CD4-positive, alpha-beta T cell treated with Interleukin-4 for 4 hours (primary cell): Measurements from ENCODE around the gene COMP.
A peak's percentile ranks its signal among the peaks of the same experiment; 100 is the strongest.
"Not testable (repeated sequence)": the region's sequence is repeated elsewhere in the genome, so short reads cannot be mapped to it uniquely, and the experiment has no call there.

Experiments
- DNase-seq: peaks from one replicate; pipeline ENCODE4 v3.0.0-alpha.2; 2020

Gene COMP

GRCh38 chr19:18790566-18791314 lies at the start of gene COMP:
Gene COMP, minus strand, starts transcription at chr19:18791305. Its CDS starts 36 bp downstream, at chr19:18791269.
- DNase-seq: no peak

- DNase-seq: no peak
Measured at GRCh38 chr19:18840288-18841267, 49.5 kb upstream of the COMP start.

GRCh38 chr19:18839465-18840287 lies 48.6 kb upstream of the COMP start:
- no peak for DNase-seq

DNA sequence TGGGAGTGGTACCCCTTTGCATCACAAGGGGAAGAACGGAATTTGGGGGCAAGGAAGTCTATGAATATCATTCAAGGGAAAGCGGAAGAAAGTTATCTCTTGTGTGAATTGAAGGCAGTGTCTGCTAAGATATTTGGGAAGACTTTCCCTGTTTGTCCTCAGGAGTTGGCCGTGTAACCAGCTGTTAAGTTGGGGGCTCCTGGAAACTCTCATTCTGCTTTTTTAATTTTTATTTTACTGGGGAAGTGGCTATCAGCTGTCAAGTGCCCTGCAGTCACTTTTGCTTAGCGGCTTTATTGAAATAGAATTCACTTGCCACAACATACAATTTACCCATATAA lies 43.5 kb upstream of the COMP start:
- DNase-seq: no peak

DNA sequence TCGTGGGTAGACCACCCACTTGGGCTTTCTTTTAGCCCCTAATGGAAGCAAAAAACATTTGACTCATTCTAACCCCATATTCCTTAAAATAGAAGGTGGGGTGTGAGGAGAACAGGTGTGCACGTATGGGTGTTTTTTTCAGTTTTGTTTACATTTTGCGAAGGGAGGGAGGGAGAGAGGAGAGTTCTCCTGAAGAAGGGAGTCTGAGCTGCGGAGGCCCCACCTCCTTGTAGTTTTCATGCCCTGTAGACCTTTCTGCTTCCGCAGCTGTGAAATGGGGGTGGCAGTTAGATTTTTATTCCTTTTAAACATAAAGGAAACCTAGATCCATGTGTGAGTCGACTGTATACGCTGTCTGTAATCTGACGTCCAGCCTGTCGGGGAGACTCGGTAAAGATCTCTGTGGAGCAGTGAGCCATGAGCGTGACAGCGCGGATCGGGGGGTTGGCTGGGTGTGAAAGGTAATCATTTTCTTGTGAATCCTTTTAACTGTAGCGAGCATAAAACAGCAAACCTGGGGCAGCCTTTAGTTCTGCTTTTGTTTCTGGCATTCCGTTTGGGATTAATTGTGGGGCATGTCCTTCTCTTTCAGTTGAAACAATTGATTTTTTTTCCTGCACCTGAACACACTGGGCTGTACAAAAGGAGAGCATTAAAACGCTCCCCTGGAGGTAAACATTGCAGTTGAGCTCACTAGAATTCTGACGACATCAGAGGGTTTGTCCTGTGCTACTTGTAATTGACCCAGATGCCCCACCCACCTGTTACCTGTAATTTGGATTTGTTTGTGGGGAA lies 42.9 kb upstream of the COMP start:
- DNase-seq: peak; percentile 16

DNA sequence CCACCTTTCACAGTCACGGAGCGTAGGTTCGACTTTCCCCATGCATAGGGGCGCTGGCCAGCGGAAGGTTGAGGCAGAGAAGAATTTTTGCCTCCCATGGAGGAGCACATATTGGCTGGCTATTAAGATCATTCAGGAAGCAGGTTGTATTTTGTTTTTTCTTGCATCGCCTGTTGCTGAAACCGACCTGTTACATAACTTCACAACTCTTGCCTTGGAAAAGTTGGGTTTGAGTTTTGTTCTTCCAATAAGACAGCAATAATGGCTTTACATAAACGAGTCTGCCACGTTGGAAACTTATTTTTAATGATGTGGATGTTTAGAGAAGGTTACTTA lies 42.0 kb upstream of the COMP start:
- DNase-seq: no peak

DNA sequence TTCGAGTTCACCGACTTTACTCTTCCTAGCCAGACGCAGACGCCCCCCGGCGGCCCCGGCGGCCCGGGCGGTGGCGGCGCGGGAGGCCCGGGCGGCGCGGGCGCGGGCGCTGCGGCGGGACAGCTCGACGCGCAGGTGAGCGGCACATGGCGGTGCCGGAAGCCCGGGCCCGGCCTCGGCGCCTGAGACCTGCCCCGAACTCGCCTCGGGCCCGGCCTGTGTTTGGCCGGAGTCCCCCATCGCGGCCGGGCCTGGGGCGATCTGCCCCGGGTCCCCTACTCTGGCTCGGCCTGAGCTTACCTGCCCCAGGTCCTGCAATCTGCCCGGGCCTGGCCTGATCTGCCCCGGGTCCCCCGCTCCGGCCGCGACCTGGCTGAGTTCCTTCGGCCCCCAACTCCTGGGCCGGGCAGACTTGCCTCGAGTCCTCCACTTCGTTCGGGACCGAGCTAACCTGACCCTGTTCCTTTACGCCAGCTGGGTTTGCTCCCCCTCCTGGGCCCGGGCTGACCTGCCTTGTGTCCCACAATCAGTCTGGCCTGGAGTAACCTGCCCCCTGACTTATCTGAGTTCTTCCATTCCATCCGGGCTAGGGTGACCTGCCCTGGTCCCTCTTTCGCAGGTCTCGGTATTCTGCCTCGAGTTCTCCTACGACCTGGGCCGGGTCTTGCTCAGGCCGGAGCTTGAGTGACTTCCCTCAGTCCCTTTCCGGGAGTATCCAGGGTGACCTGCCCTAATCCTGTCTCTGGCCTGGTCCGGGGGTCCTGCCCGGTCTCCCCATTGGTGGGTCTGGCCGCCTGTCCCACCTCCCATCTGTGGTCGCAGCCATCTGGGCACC lies 41.4 kb upstream of the COMP start:
- DNase-seq: no peak

DNA sequence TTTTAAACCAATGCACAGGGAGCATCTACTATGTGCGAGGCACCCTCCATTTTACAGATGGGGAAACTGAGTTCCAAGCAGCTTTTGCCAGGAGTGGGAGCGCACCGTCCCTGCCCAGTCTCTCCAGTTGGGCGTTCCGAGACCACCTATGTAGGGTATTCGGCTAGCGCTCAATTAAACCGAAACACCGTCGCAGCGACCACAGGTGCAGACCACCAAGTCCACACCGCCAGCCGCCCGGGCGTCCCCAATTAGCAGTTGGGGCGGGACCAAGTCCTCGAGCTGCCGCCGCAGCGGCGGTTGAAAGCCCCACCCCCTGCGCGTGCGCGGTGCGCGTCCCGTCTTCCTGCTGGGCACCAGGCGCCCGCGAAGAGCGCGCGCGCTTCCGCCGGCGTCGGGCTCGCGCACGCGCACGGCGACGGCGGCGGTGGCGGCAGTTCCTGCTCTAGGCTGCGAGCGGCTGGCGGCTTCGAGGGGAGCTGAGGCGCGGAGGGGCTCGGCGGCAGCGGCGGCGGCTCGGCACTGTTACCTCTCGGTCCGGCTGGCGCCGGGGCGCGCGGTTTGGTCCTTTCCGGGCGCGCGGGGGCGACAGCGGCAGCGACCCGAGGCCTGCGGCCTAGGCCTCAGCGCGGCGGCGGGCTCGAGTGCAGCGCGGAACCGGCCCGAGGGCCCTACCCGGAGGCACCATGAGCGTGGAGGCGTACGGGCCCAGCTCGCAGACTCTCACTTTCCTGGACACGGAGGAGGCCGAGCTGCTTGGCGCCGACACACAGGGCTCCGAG lies 40.6 kb upstream of the COMP start, which contains the start of gene UPF1:
Gene UPF1 (plus strand): TSS at position 436 of the 782 bp plus-strand sequence. CDS start 251 bp downstream, at position 687.
- peak; percentile 94 for DNase-seq

DNA sequence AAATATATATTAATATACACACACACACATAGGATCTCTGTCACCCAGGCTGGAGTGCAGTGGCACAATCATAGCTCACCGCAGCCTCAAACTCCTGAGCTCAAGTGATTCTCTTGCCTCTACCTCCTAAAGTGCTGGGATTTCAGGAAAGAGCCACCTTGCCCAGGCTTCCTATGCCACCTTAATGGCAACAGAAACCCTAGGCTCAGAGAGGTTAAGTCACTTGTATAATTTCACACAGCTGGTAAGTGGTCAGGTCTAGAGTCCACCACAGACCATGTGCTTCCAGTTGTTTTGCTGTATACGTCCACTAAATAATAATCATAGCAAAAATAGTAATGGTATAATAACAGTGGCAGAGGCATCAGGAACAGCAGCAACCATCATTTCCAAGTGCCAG lies 39.4 kb upstream of the COMP start:
- no peak for DNase-seq

GRCh38 chr19:18828786-18829185 lies 37.7 kb upstream of the COMP start:
- DNase-seq: no peak

DNA sequence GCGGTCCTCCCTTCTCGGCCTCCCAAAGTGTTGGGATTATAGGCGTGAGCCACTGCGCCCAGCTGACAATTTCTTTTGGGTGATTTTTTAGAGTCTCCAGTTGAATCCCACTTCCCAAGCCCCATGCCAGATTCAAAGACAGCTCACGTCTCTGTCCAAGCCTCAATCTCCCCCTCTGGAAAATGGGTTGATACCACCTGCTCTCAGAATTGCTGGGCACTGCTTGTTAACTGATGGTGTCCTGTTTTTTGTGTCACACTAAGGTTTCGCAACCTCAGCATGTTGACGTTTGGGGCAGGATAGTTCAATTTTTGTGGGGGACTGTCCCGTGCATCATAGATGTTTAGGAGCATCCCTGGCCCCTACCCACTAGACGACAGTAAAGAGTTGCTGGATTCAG lies 26.5 kb upstream of the COMP start:
- DNase-seq: no peak

DNA sequence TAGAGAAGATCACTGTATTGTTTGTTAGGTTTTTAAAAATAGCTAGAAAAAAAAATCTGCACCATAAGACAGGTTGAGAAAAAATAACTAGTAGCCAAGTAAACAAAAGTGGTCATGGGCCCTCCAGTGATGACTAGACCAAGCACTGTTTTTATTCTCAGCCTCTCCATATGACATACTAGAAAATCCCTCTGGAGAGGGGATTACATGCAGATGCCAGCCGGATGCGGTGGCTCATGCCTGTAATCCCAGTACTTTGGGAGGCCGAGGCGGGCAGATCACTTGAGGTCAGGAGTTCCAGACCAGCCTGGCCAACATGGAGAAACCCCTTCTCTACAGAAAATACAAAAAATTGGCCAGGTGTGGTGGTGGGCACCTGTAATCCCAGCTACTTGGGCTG lies 25.5 kb upstream of the COMP start:
- DNase-seq: not testable (repeated sequence)

GRCh38 chr19:18815673-18816072 lies 24.6 kb upstream of the COMP start:
- DNase-seq: no peak

GRCh38 chr19:18814063-18814462 lies 23.0 kb upstream of the COMP start:
- no peak for DNase-seq

- not testable (repeated sequence) for DNase-seq
Measured at GRCh38 chr19:18811638-18812037, 20.5 kb upstream of the COMP start.

GRCh38 chr19:18809149-18809868 lies 18.2 kb upstream of the COMP start:
- DNase-seq: no peak

DNA sequence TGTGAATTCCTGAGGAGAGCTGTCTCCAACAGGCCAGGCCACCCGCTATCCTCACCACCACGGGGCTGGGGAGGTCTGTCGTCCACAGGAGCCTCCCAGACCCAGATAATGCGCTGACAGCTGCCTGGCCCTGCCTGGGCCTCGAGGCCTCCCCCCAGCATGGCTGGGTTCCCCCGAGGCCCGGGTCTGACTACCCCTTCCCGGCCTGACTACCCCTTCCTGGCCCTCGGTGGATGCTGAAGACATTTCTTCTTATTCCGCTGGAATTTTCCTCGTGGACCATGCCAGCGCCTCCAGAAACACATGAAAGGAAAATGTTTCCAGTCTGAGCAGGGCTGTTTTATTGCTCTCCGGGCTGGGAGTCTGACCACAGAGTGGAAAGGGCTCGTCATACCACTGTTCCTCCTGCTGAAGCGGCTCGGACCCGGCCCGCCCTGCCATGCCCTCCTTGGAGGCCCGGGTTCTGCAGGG lies 16.8 kb upstream of the COMP start:
- no peak for DNase-seq

DNA sequence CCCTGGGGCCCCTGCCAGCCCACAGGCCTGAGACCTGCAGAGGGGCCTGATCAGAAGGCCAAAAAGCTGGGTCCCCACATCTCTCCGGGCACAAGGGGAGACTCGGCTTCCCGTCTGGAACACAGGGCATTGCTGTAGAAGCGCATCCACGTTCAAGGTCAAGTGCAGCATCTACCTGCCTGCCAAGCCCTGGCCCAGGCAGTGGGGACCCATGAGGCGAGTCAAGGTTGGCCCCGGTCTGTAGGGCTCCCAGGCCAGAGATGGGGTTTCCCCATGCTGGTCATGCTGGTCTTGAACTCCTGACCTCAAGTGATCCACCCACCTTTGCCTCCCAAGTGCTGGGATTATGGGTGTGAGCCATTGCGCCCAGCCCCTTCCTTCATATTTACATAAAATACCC lies 13.5 kb upstream of the COMP start:
- DNase-seq: no peak

DNA sequence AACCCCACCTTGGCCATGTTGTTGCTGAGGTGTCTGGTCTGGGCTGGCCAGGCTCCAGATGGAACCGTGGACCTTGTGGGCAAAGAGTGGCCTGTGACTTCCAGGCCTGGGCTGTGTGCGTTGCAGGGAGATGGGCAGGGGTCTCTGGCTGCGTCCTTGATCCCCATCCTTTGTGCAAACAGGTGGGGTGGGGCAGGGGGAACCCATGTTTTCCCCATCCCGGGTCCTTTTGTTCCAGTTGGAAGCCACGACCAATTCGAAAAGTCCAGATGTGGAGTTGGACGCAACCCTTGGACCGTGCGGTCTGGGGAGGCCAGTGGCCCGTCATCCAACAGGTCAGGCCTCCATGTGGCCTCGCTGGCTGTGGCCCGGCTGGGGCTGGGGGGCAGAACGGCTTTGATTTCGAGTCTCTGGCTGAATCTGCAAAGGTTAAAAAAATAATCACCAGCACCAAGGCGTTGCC lies 13.1 kb upstream of the COMP start:
- no peak for DNase-seq
